ENCODE measurements around the gene SCG3.
"Not testable (repeated sequence)": the region's sequence is repeated elsewhere in the genome, so short reads cannot be mapped to it uniquely, and the experiment has no call there.

SCG3 gene

GRCh38 chr15:51649659-51650521 is 31.4 kb upstream of the SCG3 start:
- DNase-seq (ENCODE audit: extremely low spot score) = peak; percentile 30
- CTCF ChIA-PET = interaction anchor here (0.5 to 3.8 kb wide), 13 partner anchors 25 to 267 kb away, joined by 3 to 55 read pairs (median 4); partner anchors contain the start of genes LYSMD2 and SCG3
- TF ChIP-seq CTBP1 (IDR thresholded peaks at IDR 0.05; ENCODE audit: borderline replicate concordance) (no peak), ZNF384 (IDR thresholded peaks at IDR 0.05) (no peak), PKNOX1 (IDR thresholded peaks at IDR 0.05) (no peak), SUZ12 (IDR thresholded peaks at IDR 0.05) (no peak), NFRKB (IDR thresholded peaks at IDR 0.05) (no peak), FOXK2 (IDR thresholded peaks at IDR 0.05) (no peak), TARDBP (IDR thresholded peaks at IDR 0.05) (no peak), L3MBTL2 (conservative IDR thresholded peaks at IDR 0.05) (no peak), BHLHE40 (IDR thresholded peaks at IDR 0.05; ENCODE audit: borderline replicate concordance) (no peak), ELF4 (IDR thresholded peaks at IDR 0.05) (no peak), HDGF (IDR thresholded peaks at IDR 0.05; ENCODE audit: borderline replicate concordance) (no peak), FOXM1 (IDR thresholded peaks at IDR 0.05; ENCODE audit: borderline replicate concordance) (no peak), LEF1 (IDR thresholded peaks at IDR 0.05; ENCODE audit: borderline replicate concordance) (no peak), FOXA1 (IDR thresholded peaks at IDR 0.05) (no peak), SP1 (IDR thresholded peaks at IDR 0.05) (no peak), ARNT (IDR thresholded peaks at IDR 0.05) (no peak)
- POLR2A ChIA-PET = no interaction called here

GRCh38 chr15:51652084-51652668 is 29.1 kb upstream of the SCG3 start:
- ChIA-PET POLR2A (no interaction called here), CTCF (interaction anchor here (3.8 kb wide), 1 partner anchor 124 kb away, joined by 55 read pairs; no protein-coding TSS in a partner anchor)
- TF ChIP-seq FOXM1 (IDR thresholded peaks at IDR 0.05; ENCODE audit: borderline replicate concordance) = no peak
- no peak for TF ChIP-seq CTBP1 (IDR thresholded peaks at IDR 0.05; ENCODE audit: borderline replicate concordance)
- no peak for TF ChIP-seq FOXA1 (IDR thresholded peaks at IDR 0.05)
- TF ChIP-seq NFRKB (IDR thresholded peaks at IDR 0.05) = no peak
- no peak for TF ChIP-seq L3MBTL2 (conservative IDR thresholded peaks at IDR 0.05)
- TF ChIP-seq ZNF384 (IDR thresholded peaks at IDR 0.05) = no peak
- no peak for TF ChIP-seq HDGF (IDR thresholded peaks at IDR 0.05; ENCODE audit: borderline replicate concordance)
- no peak for TF ChIP-seq ARNT (IDR thresholded peaks at IDR 0.05)
- no peak for TF ChIP-seq FOXK2 (IDR thresholded peaks at IDR 0.05)
- no peak for TF ChIP-seq ELF4 (IDR thresholded peaks at IDR 0.05)
- TF ChIP-seq PKNOX1 (IDR thresholded peaks at IDR 0.05) = no peak
- no peak for TF ChIP-seq LEF1 (IDR thresholded peaks at IDR 0.05; ENCODE audit: borderline replicate concordance)
- DNase-seq (ENCODE audit: extremely low spot score) = no peak

- CTCF ChIA-PET = interaction anchor here (0.7 to 0.9 kb wide), 2 partner anchors 14 to 121 kb away, joined by 4 to 5 read pairs; no protein-coding TSS in a partner anchor
- POLR2A ChIA-PET; DNase-seq (ENCODE audit: extremely low spot score): not testable (repeated sequence)
Measured at GRCh38 chr15:51655401-51656057, 25.8 kb upstream of the SCG3 start.

- TF ChIP-seq HDGF (IDR thresholded peaks at IDR 0.05; ENCODE audit: borderline replicate concordance) (no peak), BHLHE40 (IDR thresholded peaks at IDR 0.05; ENCODE audit: borderline replicate concordance) (no peak), PKNOX1 (IDR thresholded peaks at IDR 0.05) (no peak), ELF4 (IDR thresholded peaks at IDR 0.05) (no peak), ZNF384 (IDR thresholded peaks at IDR 0.05) (no peak), NFRKB (IDR thresholded peaks at IDR 0.05) (no peak), L3MBTL2 (conservative IDR thresholded peaks at IDR 0.05) (no peak), FOXM1 (IDR thresholded peaks at IDR 0.05; ENCODE audit: borderline replicate concordance) (no peak), CTBP1 (IDR thresholded peaks at IDR 0.05; ENCODE audit: borderline replicate concordance) (no peak), FOXK2 (IDR thresholded peaks at IDR 0.05) (no peak)
- DNase-seq (ENCODE audit: extremely low spot score) = no peak
- POLR2A ChIA-PET = no interaction called here
- CTCF ChIA-PET = no interaction called here
Measured at GRCh38 chr15:51658664-51659063, 22.6 kb upstream of the SCG3 start.

GRCh38 chr15:51661072-51661471 is 20.2 kb upstream of the SCG3 start:
- ChIA-PET POLR2A (no interaction called here), CTCF (no interaction called here)
- TF ChIP-seq L3MBTL2 (conservative IDR thresholded peaks at IDR 0.05) = no peak
- no peak for TF ChIP-seq NFRKB (IDR thresholded peaks at IDR 0.05)
- TF ChIP-seq FOXM1 (IDR thresholded peaks at IDR 0.05; ENCODE audit: borderline replicate concordance) = no peak
- no peak for TF ChIP-seq CTBP1 (IDR thresholded peaks at IDR 0.05; ENCODE audit: borderline replicate concordance)
- TF ChIP-seq SUZ12 (IDR thresholded peaks at IDR 0.05) = no peak
- TF ChIP-seq ZNF384 (IDR thresholded peaks at IDR 0.05) = no peak
- no peak for TF ChIP-seq PKNOX1 (IDR thresholded peaks at IDR 0.05)
- TF ChIP-seq FOXA1 (IDR thresholded peaks at IDR 0.05) = no peak
- TF ChIP-seq BHLHE40 (IDR thresholded peaks at IDR 0.05; ENCODE audit: borderline replicate concordance) = no peak
- no peak for TF ChIP-seq TARDBP (IDR thresholded peaks at IDR 0.05)
- TF ChIP-seq FOXK2 (IDR thresholded peaks at IDR 0.05) = no peak
- no peak for TF ChIP-seq HDGF (IDR thresholded peaks at IDR 0.05; ENCODE audit: borderline replicate concordance)
- TF ChIP-seq ARNT (IDR thresholded peaks at IDR 0.05) = no peak
- TF ChIP-seq ELF4 (IDR thresholded peaks at IDR 0.05) = no peak
- DNase-seq (ENCODE audit: extremely low spot score) = no peak

All from HEK293T (cell line).